GM12874 (cell line): Measurements from ENCODE around the gene CA11.
A peak's percentile ranks its signal among the peaks of the same experiment; 100 is the strongest.

Experiments used
- TF ChIP-seq, protein P1 (sequence below): IDR thresholded peaks from 2 replicates; pipeline ENCODE4 v1.5.1; 2011; ENCODE audit warnings: low read depth, mild to moderate bottlenecking, control low read depth, low read length, moderate library complexity; ENCODE audit not compliant: insufficient read depth

Gene CA11

DNA sequence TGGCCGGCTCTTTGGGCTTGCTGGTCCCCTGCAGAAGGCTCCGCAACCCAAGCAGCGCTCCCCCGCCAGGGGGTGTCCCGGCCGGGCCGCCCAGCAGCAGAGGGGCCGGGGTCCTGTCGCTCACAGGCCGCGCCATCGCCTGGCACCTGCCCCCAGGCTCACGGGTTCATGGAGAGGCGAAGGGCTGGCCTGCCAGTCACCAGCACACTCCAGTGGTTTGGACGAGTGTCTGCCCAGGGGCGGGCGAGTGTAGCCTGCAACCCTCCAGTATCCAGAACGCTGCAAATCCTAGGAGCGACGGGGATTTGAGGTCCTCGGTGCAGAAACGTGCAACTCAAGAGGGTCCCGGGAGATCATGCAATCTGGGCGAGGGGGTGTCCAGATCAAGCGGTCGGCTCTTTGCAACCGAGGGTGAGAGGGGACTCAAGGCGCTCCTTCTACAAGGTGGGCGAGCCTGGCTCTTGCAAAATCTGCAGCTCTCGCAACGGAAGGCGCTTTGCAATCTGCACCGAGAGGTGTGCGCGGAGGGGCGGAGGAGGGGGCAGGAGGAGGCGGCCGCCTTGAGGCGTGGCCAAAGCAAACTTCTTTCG is 9.0 kb downstream of the CA11 start, which contains the start of gene DBP:
Gene DBP, minus strand, starts transcription at position 521 of the 590 bp plus-strand sequence. Its CDS starts 385 bp downstream, at position 136.
- TF ChIP-seq, protein P1, sequence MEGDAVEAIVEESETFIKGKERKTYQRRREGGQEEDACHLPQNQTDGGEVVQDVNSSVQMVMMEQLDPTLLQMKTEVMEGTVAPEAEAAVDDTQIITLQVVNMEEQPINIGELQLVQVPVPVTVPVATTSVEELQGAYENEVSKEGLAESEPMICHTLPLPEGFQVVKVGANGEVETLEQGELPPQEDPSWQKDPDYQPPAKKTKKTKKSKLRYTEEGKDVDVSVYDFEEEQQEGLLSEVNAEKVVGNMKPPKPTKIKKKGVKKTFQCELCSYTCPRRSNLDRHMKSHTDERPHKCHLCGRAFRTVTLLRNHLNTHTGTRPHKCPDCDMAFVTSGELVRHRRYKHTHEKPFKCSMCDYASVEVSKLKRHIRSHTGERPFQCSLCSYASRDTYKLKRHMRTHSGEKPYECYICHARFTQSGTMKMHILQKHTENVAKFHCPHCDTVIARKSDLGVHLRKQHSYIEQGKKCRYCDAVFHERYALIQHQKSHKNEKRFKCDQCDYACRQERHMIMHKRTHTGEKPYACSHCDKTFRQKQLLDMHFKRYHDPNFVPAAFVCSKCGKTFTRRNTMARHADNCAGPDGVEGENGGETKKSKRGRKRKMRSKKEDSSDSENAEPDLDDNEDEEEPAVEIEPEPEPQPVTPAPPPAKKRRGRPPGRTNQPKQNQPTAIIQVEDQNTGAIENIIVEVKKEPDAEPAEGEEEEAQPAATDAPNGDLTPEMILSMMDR = peak; percentile 37

DNA sequence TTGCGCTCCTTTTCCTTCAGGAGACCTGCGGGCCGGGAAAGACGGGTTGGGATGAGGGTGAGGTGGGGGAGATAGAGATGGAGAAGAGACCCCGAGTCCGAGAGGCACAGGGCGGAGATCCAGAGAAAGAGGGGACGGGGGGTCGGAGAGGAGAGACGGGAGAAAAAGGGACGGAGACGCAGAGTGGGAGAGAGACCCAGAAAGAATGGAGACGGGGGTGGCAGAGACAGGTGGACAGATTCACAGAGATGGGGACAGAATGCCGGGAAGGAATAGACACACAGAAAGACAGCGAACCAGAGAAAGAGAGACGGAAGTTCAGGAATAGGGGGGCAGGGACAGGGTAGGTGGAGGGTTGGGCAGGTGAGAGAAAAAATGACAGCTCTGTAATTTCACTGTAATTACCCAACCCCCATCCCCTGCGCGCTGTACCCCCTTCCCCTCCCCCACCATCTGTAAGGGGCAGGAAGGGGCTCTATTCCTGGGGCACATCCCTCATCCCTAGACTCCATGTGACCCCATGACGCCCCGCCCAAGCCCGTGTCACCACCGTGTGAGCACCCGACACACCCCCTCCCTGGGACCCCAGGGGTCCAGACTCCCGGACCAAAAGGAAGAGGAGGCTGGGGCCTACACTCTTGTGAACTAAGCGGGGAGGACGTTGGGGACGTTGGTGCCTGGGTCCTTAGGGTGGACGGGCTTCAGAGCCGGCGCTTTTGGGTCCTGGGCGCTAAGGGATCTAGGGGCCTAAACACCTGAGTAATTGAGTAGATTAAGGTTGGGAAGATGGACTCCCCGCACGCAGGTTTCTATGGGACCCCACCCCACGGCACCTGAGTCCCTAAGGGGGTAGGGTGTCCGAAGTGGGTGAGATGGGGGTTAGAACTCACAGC is 9.8 kb downstream of the CA11 start:
- TF ChIP-seq, protein P1 = no peak

DNA sequence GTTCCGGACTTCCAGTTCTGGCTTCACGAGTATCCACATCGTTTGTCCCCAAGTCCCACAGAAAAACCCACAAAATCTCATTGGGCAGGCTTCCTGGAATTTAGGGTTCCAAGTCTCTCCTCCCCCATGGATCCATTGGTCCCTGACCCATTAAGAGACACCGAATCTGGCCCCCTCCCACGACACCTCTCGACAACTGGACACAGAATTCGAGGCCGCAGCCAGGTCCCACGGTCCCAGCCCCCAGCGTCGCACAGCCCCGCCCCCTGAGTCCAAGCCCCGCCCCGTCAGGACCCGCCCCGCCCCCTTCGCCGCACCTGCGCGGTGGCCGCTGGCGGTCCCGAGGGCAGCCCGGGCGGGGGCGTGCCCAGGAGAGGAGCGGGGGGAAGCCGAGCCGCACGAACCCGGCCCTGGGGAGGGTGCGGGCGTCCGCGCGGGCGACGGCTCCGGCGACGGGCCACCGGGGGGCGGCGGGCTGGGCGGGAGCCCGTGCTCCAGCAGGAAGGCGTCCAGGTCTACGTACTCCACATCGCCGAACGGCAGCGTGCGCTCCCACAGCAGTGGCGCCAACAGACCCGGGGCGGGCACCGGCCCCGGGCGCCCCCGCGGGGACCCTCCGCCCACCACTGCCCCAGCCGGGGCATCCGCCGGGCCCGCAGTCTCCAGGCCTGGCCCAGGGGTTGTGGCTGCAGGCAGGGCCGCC is 10.6 kb downstream of the CA11 start:
- TF ChIP-seq, protein P1 = no peak

DNA sequence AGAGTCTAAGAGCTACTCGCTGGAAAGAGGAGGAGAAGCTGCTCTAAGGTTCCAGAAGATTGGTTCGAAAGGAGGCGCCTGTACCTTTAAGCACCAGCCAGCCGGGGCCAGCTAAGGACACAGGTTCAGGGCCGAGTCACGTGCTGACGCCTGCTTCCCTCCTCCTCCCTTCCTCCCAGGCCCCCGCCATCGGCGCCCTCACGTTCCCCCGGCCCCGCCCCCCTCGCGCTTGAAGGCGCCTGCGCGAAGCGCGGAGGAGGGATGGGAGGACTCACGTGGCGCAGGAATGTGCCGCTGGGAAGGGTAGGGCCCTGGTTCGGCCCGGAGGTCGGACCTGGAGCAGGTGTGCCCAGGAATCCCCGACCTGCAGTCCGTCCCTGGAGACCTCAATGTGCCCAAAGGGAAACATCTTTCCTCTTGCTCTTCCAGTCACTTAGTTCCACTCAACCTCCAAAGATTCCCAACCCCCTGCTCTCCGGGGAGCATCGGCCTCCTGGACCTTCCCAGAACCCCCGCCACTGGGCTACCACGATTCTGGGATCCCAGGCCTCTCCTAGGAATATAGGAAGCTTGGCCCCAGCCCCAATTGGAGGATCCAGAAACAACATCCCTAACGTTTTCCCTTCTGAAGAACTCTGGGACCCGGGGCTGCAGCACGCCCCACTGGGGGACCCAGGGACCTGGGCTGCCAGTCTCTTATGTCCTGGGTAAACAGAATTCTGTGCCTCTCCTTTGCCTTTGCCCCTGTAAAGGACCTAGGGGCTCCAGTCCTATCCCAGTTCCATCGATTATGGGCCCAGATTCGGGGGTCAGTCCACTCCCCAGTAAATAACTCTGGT is 11.3 kb downstream of the CA11 start:
- TF ChIP-seq, protein P1 = no peak

DNA sequence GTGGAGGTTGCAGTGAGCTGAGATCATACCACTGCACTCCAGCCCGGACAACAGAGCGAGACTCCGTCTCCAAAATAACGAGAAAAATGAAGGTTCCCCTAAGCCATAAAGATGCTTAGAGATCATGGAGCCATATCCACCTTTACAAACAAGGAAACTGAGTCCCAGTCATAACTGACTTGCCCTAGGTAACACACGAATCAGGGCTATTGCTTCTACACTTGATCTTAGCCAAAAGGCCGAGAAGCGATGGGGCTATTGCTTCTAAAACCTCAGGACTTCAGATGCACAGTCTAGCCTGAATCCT is 12.0 kb downstream of the CA11 start:
- TF ChIP-seq, protein P1 = no peak

DNA sequence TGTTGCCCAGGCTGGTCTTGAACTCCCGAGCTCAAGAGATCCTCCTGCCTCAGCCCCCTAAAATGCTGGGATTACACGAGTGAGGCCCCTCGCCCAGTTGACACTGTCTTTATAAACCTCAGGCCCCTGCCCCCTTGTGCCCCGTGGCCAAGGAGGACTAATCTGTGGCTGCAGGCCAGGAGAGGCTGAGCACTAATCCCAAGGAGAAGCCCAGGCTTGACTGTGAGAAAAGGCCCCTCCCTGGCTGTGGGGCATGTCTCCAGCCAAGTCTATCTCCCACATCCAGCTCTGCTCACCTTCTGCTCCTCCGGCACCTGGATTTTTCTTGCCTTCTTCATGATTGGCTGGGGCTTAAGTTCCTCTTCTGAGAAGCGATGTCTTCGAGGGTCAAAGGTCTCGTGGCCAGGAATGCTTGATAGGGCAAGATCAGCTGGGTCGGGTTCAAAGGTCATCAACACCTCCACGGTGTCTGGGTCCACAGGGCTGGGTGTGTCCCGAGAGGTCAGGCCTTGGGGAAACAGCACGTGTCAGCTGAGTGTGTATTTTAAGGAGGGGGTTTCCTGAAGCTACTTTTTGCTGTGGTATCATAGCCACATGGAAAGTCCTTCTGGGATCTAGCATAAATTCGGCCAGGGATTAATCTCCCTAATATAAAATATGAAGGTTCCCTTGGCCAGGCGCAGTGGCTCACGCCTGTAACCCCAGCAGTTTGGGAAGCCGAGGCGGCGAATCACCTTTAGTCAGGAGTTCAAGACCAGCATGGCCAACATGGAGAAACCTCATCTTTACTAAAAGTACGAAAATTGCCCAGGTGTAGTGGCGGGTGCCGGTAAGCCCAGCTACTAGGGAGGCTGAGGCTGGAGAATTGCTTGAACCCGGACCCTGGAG is 12.6 kb downstream of the CA11 start:
- TF ChIP-seq, protein P1 = no peak
